IMR-90 (cell line): ENCODE data around the gene DAG1. TPM values are rescaled to one million over a fixed set of nuclear protein-coding genes. Genes with fewer than 3 reads are reported as not detected.

ENCODE experiments used
- ATAC-seq: fragments of 200-7000 bp; cut with Tn5 transposase; 2 replicates; pipeline ENCODE4 v1.9.1; 2020; ENCODE audit warnings: low read depth, mild to moderate bottlenecking, moderate library complexity
- BruUV-seq: library from RNA; stranded (reverse); fragments of 400-500 nt; replicated peaks from 2 replicates; lab custom pipeline; 2021; lab: Mats Ljungman, UMichigan
- CTCF ChIA-PET: fragments of 300-600 bp; formaldehyde crosslinking; extraction: SDS; loops from one replicate; lab custom pipeline; 2021; ENCODE audit warnings: antibody characterized with exemption; lab: Yijun Ruan, JAX
- POLR2A ChIA-PET: fragments of 300-600 bp; sonication (Branson Sonifier 250); formaldehyde crosslinking; loops from one replicate; lab custom pipeline; 2022; ENCODE audit warnings: antibody characterized with exemption; ENCODE audit not compliant: unreplicated experiment; lab: Charles Lee
- DNase-seq: peaks from one replicate; pipeline ENCODE4 v3.0.0; 2013
- H2AFZ ChIP-seq: replicated peaks from 2 replicates; pipeline ENCODE3; 2013; ENCODE audit warnings: low read length, mild to moderate bottlenecking; ENCODE audit not compliant: poor library complexity
- H2AK5ac ChIP-seq: 2 replicates; pipeline ENCODE4 v1.6.1; 2013; ENCODE audit warnings: low read depth, low read length, inconsistent platforms
- H2AK9ac ChIP-seq: replicated peaks from 2 replicates; pipeline ENCODE3; 2013; ENCODE audit warnings: mild to moderate bottlenecking, low read depth, low read length, moderate library complexity; ENCODE audit not compliant: poor library complexity
- H2BK120ac ChIP-seq: 2 replicates; pipeline ENCODE4 v1.6.1; 2013; ENCODE audit warnings: low read depth, low read length, inconsistent platforms
- H2BK15ac ChIP-seq: 3 replicates; pipeline ENCODE4 v1.6.1; 2013; ENCODE audit warnings: low read depth, low read length, inconsistent platforms
- H2BK20ac ChIP-seq: 2 replicates; pipeline ENCODE4 v1.6.1; 2013; ENCODE audit warnings: low read depth, mild to moderate bottlenecking, inconsistent platforms, low read length, moderate library complexity
- H2BK5ac ChIP-seq: 2 replicates; pipeline ENCODE4 v1.6.1; 2013; ENCODE audit warnings: mild to moderate bottlenecking, low read depth, low read length, inconsistent platforms; ENCODE audit not compliant: poor library complexity, severe bottlenecking
- H3K14ac ChIP-seq: replicated peaks from 2 replicates; pipeline ENCODE4 v1.6.1; 2013; ENCODE audit warnings: low read depth, low read length, inconsistent platforms
- H3K18ac ChIP-seq: 2 replicates; pipeline ENCODE4 v1.6.1; 2013; ENCODE audit warnings: low read depth, low read length, control low read depth
- H3K23ac ChIP-seq: 2 replicates; pipeline ENCODE4 v1.6.1; 2013; ENCODE audit warnings: low read depth, low read length, inconsistent platforms
- H3K27ac ChIP-seq: 2 replicates; pipeline ENCODE4 v1.5.1; 2013; ENCODE audit warnings: mild to moderate bottlenecking, control low read depth, low read length; ENCODE audit not compliant: insufficient read depth
- H3K27me3 ChIP-seq: 2 replicates; pipeline ENCODE4 v1.6.1; 2013; ENCODE audit warnings: low read length; ENCODE audit not compliant: control insufficient read depth, insufficient read depth
- H3K36me3 ChIP-seq: 2 replicates; pipeline ENCODE4 v1.6.1; 2013; ENCODE audit warnings: low read length, mixed read lengths; ENCODE audit not compliant: control insufficient read depth, insufficient read depth
- H3K4ac ChIP-seq: 2 replicates; pipeline ENCODE4 v1.6.1; 2013; ENCODE audit warnings: low read depth, low read length, inconsistent platforms
- H3K4me1 ChIP-seq: 2 replicates; pipeline ENCODE4 v1.6.1; 2013; ENCODE audit warnings: low read length, mixed read lengths; ENCODE audit not compliant: control insufficient read depth, insufficient read depth
- H3K4me2 ChIP-seq: 2 replicates; pipeline ENCODE4 v1.6.1; 2013; ENCODE audit warnings: low read depth, mild to moderate bottlenecking, control low read depth, low read length, moderate library complexity
- H3K4me3 ChIP-seq: 2 replicates; pipeline ENCODE4 v1.5.1; 2013; ENCODE audit warnings: low read depth, mild to moderate bottlenecking, control low read depth, low read length, moderate library complexity; ENCODE audit not compliant: insufficient read depth
- H3K56ac ChIP-seq: 2 replicates; pipeline ENCODE4 v1.6.1; 2013; ENCODE audit warnings: low read length, inconsistent platforms; ENCODE audit not compliant: insufficient read depth; ENCODE audit errors: extremely low read depth
- H3K79me1 ChIP-seq, 2 experiments: 2 replicates each; pipeline ENCODE4 v1.6.1; 2013; ENCODE audit warnings: low read length in 2 of 2, inconsistent platforms in 1 of 2, low read depth in 1 of 2
- H3K9ac ChIP-seq: 2 replicates; pipeline ENCODE4 v1.6.1; 2013; ENCODE audit warnings: low read depth, low read length, control low read depth
- H3K9me1 ChIP-seq: 2 replicates; pipeline ENCODE4 v1.6.1; 2013; ENCODE audit warnings: low read length, inconsistent platforms; ENCODE audit not compliant: insufficient read depth
- H3K9me3 ChIP-seq: 2 replicates; pipeline ENCODE4 v1.6.1; 2013; ENCODE audit warnings: low read length; ENCODE audit not compliant: control insufficient read depth, insufficient read depth
- H4K20me1 ChIP-seq: 2 replicates; pipeline ENCODE4 v1.6.1; 2013; ENCODE audit warnings: low read length, inconsistent platforms; ENCODE audit not compliant: insufficient read depth
- H4K5ac ChIP-seq: 2 replicates; pipeline ENCODE4 v1.6.1; 2013; ENCODE audit warnings: mild to moderate bottlenecking, low read depth, low read length, control low read depth
- H4K8ac ChIP-seq, 2 experiments: 2 replicates each; pipeline ENCODE4 v1.6.1; 2013; ENCODE audit warnings: low read depth in 2 of 2, low read length in 2 of 2, control low read depth in 1 of 2, inconsistent platforms in 1 of 2
- H4K91ac ChIP-seq: 2 replicates; pipeline ENCODE4 v1.6.1; 2013; ENCODE audit warnings: low read depth, low read length, inconsistent platforms; ENCODE audit not compliant: insufficient read depth
- BHLHE40 ChIP-seq: fragments of 150-350 bp; IDR thresholded peaks from 2 replicates; pipeline ENCODE4 v1.6.1; 2016; ENCODE audit warnings: mild to moderate bottlenecking, low read depth, low read length
- MAFK ChIP-seq: IDR thresholded peaks from 2 replicates; pipeline ENCODE4 v1.6.1; 2012; ENCODE audit warnings: low read depth, low read length, improper control_type of control experiment
- MAZ ChIP-seq: IDR thresholded peaks from 2 replicates; pipeline ENCODE4 v1.6.1; 2012; ENCODE audit warnings: low read depth, mild to moderate bottlenecking, low read length, improper control_type of control experiment, moderate library complexity, borderline replicate concordance
- dilution Hi-C: fragments of 300-500 bp; cut with HindIII; formaldehyde crosslinking; loops from one replicate; pipeline ENCODE4 v1.14.3; 2018; ENCODE audit warnings: low sequenced_read_pairs; ENCODE audit not compliant: unreplicated experiment
- in situ Hi-C: fragments of 300-500 bp; cut with MboI; formaldehyde crosslinking; loops from 3 replicates; pipeline ENCODE4 v1.14.3; 2019; ENCODE audit warnings: low sequenced_read_pairs, inconsistent platforms, mixed read lengths
- intact Hi-C: fragments of 100-400 bp; cut with micrococcal nuclease; formaldehyde crosslinking; loops from 2 replicates; pipeline ENCODE4 v1.10.0; 2022
- polyA plus RNA-seq, 3 experiments: library from polyadenylated mRNA; depleted of rRNA; stranded (reverse); fragments of >200 nt; gene quantifications; 2 replicates each; pipeline ENCODE4 v1.2.3, GENCODE V29; 2012; ENCODE audit warnings: low replicate concordance in 1 of 3
- total RNA-seq: library from RNA; depleted of rRNA; stranded (reverse); fragments of >200 nt; gene quantifications from 2 replicates; pipeline ENCODE4 v1.2.3, GENCODE V29; 2012

DAG1 gene
- total and polyA plus RNA-seq, 2 of the 4 experiments (the other 2 are of a cell fraction), result 31.0 to 40.2 TPM

- H3K14ac ChIP-seq, result no peak overlapping the region
- no peak overlapping the region for H3K4me2 ChIP-seq
- no TSS peak for BruUV-seq
- peaks cover 5% of the 10 kb centered on the region for H3K9me1 ChIP-seq
- intact Hi-C loops, result no loop called here
- no peak overlapping the region for H3K4ac ChIP-seq
- H3K18ac ChIP-seq, result no peak overlapping the region
- no peak overlapping the region for H2BK20ac ChIP-seq
- no peak for ATAC-seq
- dilution Hi-C loops, result no loop called here
- ChIA-PET POLR2A (no interaction called here), CTCF (no interaction called here)
- H3K4me3 ChIP-seq, result no peak overlapping the region
- in situ Hi-C loops, result no loop called here
- no peak overlapping the region for H4K5ac ChIP-seq
- H2AFZ ChIP-seq, result no peak overlapping the region
- H3K9ac ChIP-seq, result no peak overlapping the region
- no peak overlapping the region for H4K8ac ChIP-seq
- no peak overlapping the region for H2BK15ac ChIP-seq
- H4K20me1 ChIP-seq, result peaks cover 3% of the 10 kb centered on the region; the same call in 1 of the 2 replicates
- no peak overlapping the region for H4K91ac ChIP-seq
- no peak overlapping the region for H2AK5ac ChIP-seq
- no peak overlapping the region for H2BK120ac ChIP-seq
- no peaks in the 10 kb centered on the region for H3K36me3 ChIP-seq
- no peak overlapping the region for H3K27ac ChIP-seq
- TF ChIP-seq MAFK (no peak), BHLHE40 (no peak), MAZ (no peak)
- H3K27me3 ChIP-seq, result no peaks in the 10 kb centered on the region
- H3K4me1 ChIP-seq, result peaks cover 5% of the 10 kb centered on the region
- DNase-seq, result no peak
- no peaks in the 10 kb centered on the region for H3K9me3 ChIP-seq
- no peak overlapping the region for H3K23ac ChIP-seq
- H2AK9ac ChIP-seq, result no peak overlapping the region
- no peak overlapping the region for H2BK5ac ChIP-seq
- H3K56ac ChIP-seq, result no peak overlapping the region
- peaks cover 17 to 23% of the 10 kb centered on the region in 2 experiments for H3K79me1 ChIP-seq
Observed at GRCh38 chr3:49482766-49483165, 12.7 kb downstream of the DAG1 start.
